ENCODE measurements around the gene TEX29.

Gene TEX29

GRCh38 chr13:111323549-111323948 lies 3.1 kb downstream of the TEX29 start:
- no peak for DNase-seq

DNA sequence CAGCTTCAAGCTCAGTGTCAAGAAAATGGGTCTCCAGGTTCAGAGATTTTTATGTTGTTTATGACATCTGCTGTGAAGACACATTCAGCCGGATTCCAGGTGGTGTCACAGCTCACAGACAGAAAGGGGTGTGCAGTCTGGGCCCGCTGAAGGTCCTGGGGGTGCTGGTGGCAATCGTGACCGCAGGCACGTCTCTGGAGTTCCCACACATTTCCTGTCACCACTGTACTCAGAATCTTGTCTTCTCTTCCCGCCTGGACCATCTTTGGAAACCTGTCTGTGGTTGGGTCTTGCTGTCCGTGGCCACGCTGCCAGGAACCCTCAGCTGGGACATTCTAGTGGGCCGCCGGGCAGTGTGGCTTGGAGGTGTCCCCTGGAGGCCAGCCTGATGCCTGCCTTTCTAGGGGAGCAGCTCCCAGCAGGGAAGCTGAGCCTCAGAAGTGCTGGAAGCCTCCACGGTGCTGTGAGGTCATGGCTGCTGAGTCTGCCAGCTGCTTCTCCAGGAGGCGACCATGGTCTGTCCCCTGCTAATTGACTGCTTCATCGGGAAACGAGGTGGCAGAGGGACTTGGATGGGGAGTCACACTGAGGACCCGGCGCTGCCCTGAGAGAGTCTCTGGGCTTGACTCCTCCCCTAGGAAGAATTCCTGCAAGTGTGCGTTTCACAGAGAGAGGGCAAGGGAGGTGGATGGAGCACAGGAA lies 3.7 kb downstream of the TEX29 start:
- peak in 1 of 2 experiments; percentile 22 for DNase-seq

GRCh38 chr13:111324736-111325135 lies 4.3 kb downstream of the TEX29 start:
- DNase-seq, result no peak

DNA sequence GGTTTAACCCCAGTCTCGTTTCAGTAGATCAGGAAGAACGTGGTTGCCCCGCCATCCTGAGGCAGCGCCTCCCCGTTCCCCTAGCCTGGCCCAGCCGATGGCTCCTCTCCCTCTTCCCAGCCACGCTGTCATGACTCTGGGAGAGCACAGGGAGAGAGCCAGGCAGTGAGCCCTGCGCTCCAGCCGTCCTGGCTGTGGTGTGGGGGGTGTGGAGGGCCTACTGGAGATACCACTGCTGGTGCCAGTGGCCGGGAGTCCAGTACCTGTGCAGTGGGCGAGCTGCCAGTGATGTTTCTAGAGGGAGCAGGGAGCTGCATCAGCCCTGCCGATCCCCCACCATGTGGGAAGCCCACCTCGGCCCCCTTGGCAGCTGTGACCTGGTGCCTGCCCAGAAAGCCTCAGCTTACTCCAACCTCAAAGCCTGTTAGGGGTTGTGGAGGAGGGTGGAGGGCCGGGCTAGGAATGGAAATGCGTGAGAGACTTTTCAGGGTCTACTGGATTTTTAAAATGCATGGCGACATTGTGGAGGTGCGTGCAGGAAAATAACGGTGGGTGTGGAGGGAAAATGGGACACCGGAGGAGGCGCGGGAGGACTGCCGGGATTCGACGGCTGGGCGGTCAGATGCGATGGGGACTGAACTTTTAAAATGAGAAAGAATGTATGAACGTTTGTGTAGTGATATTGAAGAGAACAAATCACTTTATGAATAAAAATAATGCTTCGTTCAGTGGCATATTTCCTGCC lies 4.9 kb downstream of the TEX29 start:
- DNase-seq, result no peak

GRCh38 chr13:111325941-111326620 lies 5.6 kb downstream of the TEX29 start:
- no peak for DNase-seq

DNA sequence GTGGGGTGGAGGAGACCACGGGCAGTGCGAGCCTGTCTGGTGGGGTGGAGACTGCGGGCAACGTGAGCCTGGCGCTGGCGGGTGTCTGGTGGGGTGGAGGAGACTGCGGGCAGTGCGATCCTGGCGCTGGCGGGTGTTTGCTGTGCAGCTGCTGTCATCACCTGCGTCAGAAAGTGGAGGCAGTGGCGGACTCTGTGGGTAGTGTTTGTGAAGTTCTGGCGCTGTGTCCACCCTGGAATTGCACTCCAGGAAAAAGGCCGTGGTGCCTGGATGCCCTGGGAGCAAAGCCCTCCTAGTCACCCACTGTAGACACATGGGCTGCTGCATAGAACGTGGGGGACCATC lies 6.2 kb downstream of the TEX29 start:
- no peak for DNase-seq

DNA sequence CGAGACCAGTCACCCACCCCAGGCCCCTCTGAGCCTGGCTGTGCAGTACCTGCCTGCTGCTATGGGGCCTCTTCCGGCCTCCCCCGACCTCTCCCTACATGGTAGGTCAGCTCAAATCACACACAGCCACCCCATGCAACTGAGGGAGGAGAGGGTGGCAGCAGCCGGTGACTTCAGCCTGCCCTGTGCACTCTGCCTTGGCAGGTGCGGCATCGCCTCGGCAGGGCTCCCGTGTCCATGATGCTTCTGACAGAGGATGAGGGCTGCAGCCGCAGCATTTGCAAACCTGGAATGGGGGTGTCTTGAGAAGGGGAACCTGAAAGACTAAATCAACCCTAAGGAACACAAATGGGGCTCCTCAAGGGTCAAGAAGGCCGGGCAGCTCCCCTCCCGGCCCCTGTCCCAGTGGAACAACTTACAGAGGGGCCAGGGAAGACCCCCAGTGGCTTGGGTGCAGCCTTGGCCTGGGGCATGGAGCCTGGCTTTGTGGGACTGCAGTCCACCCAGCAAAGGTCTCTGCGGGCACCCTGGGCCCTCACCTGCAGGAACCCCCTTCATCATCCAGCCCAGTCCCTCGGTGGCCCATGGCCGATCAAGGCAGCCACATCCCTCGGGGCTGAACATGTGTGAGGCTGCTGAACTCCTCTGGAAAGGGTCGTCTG lies 6.7 kb downstream of the TEX29 start:
- no peak for DNase-seq

GRCh38 chr13:111327730-111328573 lies 7.5 kb downstream of the TEX29 start:
- no peak for DNase-seq

DNA sequence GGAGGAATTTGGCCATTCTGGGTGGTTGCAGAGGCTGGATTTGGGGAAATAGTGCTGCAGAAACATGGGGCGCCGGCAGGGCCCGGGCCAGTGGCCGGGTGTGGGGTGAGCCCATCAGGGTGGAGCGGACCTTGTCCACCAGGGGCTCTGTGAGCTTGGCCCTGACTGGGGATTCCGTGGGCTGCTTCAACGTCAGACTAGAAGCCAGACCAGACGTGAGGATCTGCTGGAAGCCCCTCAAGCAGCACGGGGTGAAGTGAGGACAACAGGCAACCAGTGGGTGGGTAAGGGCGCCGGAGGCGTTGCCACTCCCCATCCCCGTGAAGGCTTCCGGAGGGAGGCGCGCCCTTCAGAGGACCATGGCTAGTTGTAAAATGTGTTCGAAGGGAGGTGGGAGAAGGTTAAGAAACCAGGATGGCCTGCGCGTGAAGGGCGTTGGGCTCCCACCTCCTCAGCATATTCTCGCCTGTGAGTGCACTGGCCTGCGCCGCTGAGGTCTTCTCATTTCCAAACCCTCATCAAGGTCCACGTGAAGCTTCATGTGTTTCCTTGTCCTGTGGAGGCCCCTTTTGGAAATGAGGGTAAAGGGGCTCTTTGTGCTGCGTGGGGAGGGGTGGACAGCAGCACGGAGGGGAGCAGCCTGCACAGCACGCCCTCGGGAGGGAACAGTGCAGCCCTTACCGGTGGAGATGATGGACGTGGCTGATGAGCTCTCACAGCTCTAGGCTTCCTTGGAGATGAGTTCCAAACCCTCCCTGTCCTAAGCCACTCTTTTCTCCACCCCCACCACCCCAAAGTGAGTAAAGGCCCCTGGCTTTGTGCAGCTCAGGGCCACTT lies 8.3 kb downstream of the TEX29 start:
- no peak for DNase-seq

GRCh38 chr13:111329641-111330040 lies 9.2 kb downstream of the TEX29 start:
- DNase-seq, result no peak

DNA sequence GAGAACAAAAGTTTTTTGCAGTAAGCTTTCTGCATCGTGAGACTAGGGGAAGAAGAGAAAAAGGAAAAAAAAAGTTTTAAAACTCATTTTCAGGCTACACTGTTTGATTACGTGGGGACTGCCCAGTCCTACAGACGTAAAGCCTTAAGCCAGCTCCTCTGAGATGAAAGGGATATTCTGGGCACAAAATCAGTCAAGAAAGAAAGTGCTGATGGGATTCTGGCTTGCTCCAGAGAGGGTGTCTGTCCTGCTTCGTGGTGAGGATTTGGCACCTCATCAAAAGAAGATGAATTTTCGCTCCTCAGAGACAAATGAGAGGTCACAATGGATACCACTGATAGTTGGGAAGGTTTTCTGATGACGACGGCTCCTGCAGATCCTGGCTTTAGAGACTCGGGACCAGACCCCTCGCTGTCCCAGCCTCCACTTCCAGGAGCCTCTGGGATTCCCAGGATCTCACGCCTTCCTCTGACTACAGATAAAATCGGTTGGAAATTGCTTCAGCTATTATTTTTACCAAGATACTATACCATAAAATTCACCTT lies 9.7 kb downstream of the TEX29 start:
- no peak for DNase-seq

DNA sequence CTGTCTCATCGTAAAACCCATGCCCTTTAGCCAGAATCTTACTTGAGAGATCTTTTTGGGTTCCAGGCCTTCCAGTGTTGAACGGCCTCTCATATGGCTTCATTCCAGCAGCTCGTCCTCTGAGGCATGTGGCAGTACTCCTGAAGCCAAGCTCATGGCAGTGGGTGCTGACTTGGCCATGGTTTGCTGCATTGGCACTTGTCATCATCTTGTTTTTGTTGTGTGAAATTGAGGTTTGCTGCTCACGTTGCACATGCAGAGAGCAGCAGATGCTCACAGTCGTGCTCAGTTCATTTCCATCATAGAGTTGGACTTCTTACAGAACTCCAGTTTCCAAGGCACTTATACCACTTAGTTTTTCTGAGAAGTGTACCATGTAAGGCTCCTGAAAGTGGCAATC lies 14.9 kb downstream of the TEX29 start:
- DNase-seq, result no peak

DNA sequence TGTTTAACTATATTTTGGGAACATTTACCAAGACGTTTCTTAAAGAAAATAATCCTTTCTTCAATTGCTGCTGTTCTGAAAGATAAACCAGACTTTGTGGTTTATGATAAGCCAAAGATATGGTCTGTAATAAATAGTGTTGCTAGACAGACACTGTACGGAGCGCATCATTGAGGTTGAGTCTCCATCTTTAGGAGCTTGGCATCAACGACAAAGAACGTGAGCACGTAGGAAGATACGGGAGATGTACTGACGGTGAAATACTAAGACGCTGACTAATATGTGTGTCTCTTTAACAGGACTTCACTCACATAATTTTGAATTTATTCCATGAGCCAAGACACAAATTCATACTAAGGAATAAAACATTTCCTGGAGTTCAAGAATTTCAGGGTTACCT lies 16.2 kb downstream of the TEX29 start:
- no peak for DNase-seq

- no peak for DNase-seq
Measured at GRCh38 chr13:111337206-111337605, 16.8 kb downstream of the TEX29 start.

DNA sequence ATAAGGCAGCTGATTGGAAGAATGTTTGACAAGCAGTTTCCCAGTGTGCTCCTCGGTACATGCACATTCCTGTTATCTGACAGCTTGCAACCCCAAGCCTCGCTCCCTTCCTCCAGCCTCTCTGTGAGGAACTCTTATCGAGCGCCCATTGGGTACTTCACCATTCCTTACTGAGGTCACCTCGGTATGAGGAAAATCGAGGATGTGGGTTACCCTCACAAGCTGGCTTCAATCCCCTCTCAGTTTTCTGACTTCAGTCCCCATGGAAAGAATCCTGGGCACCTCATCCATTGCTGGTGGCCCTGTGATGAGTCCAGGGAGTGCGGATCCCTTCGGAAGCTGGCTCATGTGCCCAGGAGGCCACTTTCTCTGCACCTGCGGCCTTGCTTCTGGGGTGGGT lies 17.3 kb downstream of the TEX29 start:
- no peak for DNase-seq

DNA sequence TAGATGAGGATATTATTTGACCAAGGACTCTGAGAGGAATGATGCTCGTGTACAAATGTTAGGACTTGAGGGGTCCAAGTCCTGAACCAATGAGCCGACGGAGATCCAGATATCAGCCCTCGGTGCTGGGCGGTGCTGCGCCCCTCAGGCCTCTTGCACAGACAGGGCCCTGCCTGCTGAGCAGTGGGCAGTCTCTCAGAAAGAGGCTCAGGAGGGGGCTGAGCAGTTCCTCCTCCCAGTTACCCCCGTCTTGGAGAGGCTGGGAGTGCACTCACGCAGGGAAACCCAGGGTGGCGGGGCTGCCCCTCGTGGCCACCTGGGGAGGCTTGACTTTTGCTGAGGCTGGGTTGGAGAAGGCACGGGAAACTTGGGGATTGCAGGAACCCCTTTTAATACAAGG lies 18.4 kb downstream of the TEX29 start:
- DNase-seq, result no peak

DNA sequence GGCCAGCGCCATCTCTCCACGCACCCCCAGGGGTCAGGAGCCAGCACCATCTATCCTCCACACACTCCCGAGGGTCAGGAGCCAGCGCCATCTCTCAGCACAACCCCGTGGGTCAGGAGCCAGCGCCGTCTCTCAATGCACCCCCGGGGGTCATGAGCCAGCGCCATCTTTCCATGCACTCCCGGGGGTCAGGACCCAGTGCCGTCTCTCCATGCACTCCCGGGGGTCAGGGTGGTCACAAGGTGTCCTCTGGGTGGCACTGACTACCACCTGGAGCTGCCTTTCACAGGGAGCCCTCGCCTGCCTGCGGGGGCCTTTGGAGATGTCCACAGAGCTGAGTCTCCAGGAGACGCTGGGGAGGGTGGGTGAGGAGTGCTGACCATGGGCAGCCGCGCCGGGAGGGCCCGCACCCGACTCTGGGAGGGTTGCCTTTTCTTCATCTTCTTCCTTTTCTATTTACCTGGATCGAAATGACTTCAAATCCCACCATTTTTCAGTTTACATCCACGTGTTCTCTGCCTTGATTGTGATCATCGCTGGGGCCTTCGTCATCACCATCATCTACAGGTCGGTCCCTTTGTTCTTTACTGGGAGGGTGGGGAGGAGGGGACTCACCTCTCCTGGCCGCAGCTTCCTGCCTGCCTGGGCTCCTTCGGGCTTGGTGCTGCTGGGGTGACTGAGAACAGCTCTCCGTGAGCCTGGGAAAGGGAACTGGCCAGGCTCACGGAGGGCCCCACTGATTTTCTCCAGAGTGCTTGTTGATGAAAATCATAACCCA lies 19.1 kb downstream of the TEX29 start:
- DNase-seq, result no peak

DNA sequence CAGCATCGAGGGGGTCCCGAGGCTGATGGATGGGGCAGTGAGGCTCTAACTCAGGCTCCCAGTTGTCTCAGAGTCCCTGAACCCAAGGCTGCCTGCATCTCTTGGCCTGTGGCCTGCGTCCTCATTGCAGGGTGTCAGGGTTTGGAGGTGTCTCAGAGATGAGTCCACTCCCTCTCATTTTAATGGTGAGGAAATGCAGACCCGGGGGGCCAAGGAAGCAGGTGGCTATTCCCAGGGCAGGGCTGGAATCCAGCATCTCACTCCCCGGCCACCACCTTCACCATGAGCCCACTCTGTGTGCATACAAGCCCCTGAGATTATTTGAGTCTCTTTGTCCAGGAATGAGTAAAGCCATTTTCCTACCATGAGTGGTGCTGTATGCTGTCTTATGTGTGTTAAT lies 21.4 kb downstream of the TEX29 start:
- DNase-seq, result no peak

- no peak for DNase-seq
Measured at GRCh38 chr13:111342721-111343120, 22.3 kb downstream of the TEX29 start.

GRCh38 chr13:111343186-111343805 lies 22.9 kb downstream of the TEX29 start:
- DNase-seq, result no peak

Data from activated CD4-positive, alpha-beta T cell treated with anti-CD3 and anti-CD28 coated beads, Interleukin-2, amount 50 U/mL, for 48 hours (primary cell).